ENCODE data around the gene CDCP1.
"Not testable (repeated sequence)": the region's sequence is repeated elsewhere in the genome, so short reads cannot be mapped to it uniquely, and the experiment has no call there.

Gene CDCP1

DNA sequence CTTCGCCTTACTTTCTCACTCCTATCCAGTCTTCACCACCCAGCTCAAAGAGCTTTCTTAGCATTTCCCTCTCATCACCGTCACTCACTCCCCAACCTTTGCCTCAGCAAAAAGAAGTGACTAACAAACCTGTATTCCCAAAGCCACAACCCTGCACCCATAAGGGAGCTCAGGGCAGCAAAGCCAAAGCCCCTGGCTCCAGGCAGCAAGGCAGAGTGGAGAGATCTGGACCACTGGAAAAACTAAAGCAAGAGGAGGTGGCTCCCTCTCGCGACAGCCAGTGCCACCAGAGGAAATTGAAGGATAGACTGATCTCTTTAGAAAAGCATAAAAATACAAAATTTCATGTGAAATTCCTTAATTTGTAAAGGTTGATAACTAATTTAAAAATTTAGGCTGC lies 25.1 kb upstream of the CDCP1 start:
- DNase-seq (ENCODE audit: low read depth in 2 of 2): no peak

DNA sequence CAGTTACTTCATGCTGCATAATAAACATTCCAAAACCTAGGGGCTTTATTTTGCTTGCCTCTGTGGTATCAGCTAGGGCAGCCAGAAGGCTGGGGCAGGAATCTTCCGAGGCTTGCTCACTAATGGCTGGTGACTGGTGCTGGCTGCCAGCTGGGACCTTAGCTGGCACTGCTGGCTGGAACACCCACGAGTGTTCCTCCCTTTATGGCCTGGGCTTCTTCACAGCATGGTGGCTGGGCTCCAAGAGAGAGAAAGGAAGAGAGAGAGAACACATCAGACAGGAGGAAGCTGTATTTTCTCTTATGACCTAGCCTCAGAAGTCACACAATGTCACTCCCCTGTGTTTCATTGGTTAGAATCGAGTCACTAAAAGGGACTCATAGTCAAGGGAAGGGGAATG lies 23.9 kb upstream of the CDCP1 start:
- no peak for DNase-seq (ENCODE audit: low read depth in 2 of 2)

GRCh38 chr3:45169125-45169904 lies 23.1 kb upstream of the CDCP1 start:
- no peak for DNase-seq (ENCODE audit: low read depth in 2 of 2)

DNA sequence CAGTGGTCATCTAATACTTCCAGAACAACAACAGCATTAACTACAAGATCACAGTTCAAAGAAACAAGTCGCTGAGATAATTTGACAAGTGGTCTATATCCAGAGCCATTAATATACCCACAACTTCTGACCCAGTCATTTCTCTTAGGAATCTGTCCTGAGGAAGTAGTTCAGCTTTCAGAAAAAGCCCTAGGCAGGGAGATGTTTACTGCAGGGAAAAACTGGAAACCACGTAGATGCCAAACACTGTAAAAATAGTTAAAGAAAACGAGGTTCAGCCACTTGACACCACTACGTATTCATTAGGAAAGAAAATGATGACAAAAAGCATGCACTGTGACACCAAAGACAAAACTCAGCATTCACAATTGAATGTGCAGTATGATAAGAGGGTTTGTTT lies 22.3 kb upstream of the CDCP1 start:
- no peak for DNase-seq (ENCODE audit: low read depth in 2 of 2)

GRCh38 chr3:45167011-45167911 lies 21.1 kb upstream of the CDCP1 start:
- DNase-seq (ENCODE audit: low read depth in 2 of 2): peak; percentile 79 to 84

- no peak for DNase-seq (ENCODE audit: low read depth in 2 of 2)
Observed at GRCh38 chr3:45166321-45166879, 20.2 kb upstream of the CDCP1 start.

- no peak for DNase-seq (ENCODE audit: low read depth in 2 of 2)
Observed at GRCh38 chr3:45165497-45166283, 19.5 kb upstream of the CDCP1 start.

- DNase-seq (ENCODE audit: low read depth in 2 of 2): no peak
Observed at GRCh38 chr3:45164056-45164455, 17.9 kb upstream of the CDCP1 start.

DNA sequence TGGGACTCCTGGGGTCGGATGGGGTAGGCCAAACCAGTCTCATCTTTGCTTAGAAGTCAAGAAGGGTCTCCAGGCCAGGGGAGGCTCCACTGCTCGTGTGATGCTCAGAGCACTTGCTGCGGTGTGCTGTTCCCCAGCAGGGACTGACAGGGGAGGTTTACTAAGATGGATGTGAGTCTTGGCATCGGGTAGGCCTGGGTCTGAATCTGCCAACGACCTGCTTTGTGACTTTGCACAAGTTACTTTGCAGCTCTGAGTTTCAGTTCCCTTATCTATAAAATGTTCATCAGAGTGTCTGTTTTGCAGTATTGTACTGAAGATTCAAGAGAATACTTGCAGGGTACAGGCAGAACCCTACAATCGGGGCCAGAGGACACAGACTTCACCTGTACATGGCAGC lies 17.3 kb upstream of the CDCP1 start:
- DNase-seq (ENCODE audit: low read depth in 2 of 2): no peak

DNA sequence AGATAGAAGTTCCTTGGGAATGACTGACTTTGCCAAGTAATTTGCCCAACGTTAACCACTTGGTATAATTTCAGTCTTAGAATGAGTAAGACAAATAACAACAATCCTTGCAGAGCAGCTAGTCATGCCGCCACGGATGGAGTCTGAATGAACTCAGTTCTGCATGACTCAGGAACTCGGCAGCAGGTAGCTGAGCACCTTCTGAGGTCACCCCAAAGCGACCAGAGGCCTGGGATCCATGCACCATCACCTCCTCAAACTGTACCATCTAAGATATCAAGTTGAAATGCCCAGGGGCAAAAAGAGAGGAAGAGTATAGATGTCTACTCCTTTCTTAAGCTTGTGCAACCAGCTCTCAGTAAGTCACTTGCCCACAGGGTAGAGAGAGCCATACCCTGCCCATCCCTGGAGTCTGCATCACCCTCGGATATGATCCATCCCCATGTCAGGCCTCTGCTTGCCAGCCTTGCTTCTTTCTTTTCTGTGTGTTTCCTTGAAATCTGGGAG lies 8.5 kb upstream of the CDCP1 start:
- no peak for DNase-seq (ENCODE audit: low read depth in 2 of 2)

GRCh38 chr3:45153658-45154437 lies 7.7 kb upstream of the CDCP1 start:
- DNase-seq (ENCODE audit: low read depth in 2 of 2): no peak

DNA sequence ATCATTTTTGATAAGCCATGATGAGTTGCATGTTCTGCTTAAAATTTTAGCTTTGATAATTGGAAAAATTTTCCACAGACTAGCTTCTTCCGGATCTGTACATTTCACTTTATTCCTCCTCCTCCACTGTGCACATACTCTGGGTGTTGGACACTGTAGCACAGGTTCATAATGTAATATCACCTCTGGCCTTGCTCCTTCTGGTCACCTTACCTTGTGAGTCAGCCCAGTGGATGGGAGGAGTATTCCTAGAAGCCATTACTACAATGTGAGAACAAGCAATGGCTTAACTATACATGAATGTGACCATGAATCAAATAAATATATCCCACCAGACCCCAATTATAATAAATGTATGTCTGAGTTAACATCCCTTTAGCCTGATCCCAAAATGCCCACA lies 6.1 kb upstream of the CDCP1 start:
- no peak for DNase-seq (ENCODE audit: low read depth in 2 of 2)

GRCh38 chr3:45151100-45151499 lies 4.9 kb upstream of the CDCP1 start:
- DNase-seq (ENCODE audit: low read depth in 2 of 2): no peak

DNA sequence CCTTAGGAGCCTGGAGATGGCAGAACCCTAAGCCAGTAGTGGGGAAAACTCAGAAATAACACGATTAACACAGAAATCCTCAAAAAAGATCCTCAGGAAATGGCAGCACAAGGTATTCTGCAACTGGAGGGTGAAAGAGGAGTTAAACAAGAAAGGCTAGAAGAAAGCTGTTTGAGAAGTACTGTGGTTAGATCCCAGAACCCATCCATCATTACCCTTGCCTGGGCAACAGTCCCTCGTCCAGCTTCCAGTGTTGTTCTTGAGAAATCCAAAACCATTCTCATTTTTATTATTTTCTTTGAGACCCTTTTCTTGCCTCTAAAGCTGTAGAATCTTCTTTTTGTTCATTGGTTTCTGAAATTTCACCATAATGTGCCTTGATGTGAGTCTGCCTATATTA lies 2.7 kb upstream of the CDCP1 start:
- DNase-seq (ENCODE audit: low read depth in 2 of 2): no peak

DNA sequence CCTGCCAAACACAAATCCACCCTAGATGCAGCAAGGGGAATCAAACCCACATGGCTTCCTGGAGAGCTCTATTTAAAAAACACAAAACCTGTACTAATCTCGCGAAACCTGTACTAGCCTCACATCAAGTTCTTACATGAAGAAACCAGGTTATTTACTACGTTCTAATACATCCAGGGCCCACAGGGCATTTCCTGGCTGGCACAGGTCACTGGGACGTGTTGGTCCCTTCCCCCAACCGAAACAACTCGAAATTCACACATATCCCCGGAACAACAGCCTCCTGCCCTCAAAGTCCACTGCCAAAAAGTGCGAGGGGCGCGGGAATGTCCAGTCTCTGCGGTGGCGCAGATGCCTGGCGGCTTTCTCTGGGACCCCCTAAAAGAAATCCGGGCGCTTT lies 955 bp downstream of the CDCP1 start:
- no peak for DNase-seq (ENCODE audit: low read depth in 2 of 2)

DNA sequence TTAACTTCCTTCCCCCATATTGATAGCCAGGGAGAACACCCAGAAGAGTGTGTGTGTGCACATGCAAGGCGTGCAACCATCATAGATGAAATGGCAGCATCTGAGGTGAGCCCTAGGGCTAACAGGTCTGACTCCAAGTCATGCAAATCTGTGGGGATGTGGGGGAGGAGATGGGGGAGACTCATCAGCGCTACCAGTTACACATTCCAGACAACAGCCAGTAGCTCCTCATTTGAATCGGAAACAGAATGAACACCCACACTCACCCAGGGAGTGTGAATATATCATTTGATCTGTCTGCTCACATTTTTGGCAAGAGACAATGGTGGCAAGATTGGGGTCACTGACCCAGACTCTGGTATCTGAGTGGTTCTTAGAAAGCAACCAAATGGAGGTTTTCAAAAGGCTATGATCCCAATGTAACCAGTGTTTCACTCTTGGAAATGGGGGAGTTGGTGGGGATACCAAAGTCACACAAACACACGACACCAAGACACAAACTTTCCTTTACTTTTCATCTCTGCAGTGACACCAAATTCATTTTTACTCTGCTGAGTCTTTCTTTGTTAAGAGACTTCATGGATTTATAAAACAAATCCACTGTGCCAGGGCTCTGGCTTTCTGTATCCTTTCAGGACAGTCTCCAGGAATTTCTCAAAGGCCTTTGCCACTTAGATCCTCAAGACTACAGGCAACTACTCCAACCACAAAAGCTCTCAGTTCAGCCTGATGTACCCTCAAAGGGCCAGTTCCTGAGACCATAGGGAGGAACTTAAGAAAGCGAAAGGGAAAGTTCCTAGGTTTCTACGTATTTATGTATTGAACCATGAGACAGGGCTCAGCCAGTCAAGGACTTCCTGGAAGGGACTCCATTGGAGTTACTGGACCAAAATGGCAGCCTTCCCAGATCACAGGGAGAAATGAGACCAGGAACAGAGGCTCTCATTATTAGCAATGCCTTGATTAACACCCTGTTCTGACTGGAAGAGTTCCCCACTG lies 2.2 kb downstream of the CDCP1 start:
- no peak for DNase-seq (ENCODE audit: low read depth in 2 of 2)

- not testable (repeated sequence) for DNase-seq (ENCODE audit: low read depth in 2 of 2)
Observed at GRCh38 chr3:45140770-45141155, 5.4 kb downstream of the CDCP1 start.

GRCh38 chr3:45140141-45140769 lies 5.9 kb downstream of the CDCP1 start:
- DNase-seq (ENCODE audit: low read depth in 2 of 2): no peak

All from stimulated activated CD8-positive, alpha-beta memory T cell treated with anti-CD3 and anti-CD28 coated beads, Interleukin-15, amount 100 ng/mL, for 48 hours (primary cell).